GM12801 (cell line): ENCODE results near the gene PCGF5.

Source experiments
- TF ChIP-seq, protein P1 (sequence below): IDR thresholded peaks from one replicate; pipeline ENCODE4 v1.5.1; 2011; ENCODE audit warnings: control low read depth; ENCODE audit not compliant: insufficient read length; ENCODE audit errors: extremely low read depth

Gene PCGF5

DNA sequence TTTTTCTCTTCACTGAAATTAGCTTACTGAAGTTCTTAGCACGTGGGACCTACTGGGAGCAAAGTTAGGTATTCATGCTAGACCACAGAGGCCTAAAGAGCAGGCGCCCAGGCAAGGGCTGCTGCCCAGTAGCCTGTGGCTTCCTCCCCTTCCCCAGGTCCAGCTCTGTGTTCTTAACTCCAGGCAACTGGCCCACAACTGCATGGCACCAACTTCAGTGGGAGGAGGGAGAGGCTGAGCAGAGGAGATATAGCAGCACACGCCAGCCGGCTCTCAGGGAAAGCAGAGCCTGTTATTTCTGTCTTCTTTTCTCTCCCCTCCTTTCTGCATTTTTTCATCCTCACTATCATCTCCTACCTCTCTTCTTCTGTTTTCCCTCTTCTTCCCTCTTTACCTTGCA lies 67.4 kb downstream of the PCGF5 start:
- TF ChIP-seq, protein P1, sequence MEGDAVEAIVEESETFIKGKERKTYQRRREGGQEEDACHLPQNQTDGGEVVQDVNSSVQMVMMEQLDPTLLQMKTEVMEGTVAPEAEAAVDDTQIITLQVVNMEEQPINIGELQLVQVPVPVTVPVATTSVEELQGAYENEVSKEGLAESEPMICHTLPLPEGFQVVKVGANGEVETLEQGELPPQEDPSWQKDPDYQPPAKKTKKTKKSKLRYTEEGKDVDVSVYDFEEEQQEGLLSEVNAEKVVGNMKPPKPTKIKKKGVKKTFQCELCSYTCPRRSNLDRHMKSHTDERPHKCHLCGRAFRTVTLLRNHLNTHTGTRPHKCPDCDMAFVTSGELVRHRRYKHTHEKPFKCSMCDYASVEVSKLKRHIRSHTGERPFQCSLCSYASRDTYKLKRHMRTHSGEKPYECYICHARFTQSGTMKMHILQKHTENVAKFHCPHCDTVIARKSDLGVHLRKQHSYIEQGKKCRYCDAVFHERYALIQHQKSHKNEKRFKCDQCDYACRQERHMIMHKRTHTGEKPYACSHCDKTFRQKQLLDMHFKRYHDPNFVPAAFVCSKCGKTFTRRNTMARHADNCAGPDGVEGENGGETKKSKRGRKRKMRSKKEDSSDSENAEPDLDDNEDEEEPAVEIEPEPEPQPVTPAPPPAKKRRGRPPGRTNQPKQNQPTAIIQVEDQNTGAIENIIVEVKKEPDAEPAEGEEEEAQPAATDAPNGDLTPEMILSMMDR, result no peak

DNA sequence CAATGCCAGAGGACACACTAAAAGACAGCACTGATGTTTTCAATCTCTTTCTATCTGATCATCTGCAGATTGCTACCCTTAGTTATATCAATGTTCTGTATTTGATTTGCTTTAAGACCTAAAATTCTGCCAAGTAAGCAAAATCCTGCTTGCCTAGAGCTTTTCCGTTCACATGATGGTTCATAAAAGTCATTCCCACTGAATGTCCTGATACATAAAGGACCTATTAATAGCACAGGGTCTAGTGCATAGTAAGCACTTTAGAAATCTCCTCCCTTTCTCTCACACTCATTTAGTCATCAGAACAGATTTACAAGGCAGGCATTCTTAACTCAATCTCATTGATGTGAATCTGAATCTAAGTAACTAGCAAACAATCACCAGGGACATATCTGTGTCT lies 68.8 kb downstream of the PCGF5 start:
- TF ChIP-seq, protein P1, result no peak

DNA sequence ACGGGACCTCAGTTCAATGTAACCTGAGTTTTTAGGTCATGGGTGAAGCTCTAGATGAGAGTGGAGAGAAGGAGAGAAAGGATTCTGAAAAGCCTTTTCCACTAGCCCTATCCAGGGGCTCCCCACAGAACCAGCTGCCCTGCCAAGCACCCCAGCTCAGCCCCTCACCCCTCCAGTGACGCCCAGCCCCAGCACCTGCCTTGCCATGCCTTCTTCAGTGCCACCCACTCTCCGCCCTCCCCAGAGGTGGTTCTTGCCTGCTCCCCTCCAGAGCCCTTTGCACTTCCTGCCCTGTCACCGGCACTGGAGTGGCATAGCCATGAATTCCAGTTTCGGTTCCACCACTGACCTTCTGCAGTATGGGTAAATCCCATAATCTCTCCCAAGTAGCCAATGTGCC lies 70.1 kb downstream of the PCGF5 start:
- TF ChIP-seq, protein P1, result no peak

DNA sequence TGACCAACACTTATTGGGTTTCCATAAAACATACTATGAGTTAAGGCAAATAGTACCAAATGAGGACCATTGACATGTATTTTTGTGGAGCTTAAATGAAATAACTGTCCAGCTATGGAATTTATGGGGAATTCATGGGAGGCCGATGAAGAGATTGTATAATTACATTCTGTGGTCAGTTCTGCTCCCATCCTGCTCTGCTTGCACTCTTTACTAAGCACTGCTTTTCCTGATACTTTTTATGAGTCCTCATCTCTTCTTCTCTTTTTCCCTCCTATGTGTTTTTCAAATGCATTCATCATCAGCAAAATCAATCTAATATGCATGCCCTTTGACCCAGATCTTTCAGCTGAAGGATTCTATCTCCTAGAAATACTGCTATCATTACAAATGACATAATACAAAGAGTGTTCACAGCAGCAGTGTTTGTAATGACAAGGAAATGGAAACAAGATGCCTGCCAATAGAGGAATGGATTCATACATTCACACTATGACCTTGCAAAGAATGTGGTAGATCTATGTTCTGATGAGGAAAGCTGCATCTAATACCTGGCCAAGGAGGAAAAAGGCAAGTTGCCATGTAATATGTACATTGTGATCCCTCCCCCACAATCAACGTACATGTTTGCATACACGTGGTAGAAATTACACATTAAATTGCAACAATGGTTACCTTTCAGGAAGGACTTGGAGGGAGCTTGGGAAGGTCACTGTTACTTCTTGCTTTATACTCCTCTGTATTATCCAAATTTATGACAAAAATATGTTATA lies 73.9 kb downstream of the PCGF5 start:
- TF ChIP-seq, protein P1, result no peak

DNA sequence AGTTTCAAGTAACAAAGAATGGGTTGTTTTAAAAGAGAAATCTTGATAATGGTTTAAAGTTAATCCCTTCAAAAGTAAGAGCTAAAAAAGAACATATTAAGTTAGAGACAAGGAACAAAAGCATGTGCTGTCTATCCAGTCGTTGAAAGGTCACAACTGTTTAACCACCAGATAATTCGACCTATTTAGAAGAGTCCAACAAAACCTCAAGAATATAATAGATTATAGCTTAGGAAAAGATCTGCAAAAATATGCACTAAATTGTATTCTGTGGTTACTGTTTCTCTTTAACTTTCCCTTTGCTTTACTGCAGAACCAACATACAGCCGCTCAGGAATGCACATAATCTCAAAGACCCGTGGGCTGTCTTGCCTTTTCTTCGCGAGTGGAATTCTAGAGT lies 74.9 kb downstream of the PCGF5 start:
- TF ChIP-seq, protein P1, result no peak

DNA sequence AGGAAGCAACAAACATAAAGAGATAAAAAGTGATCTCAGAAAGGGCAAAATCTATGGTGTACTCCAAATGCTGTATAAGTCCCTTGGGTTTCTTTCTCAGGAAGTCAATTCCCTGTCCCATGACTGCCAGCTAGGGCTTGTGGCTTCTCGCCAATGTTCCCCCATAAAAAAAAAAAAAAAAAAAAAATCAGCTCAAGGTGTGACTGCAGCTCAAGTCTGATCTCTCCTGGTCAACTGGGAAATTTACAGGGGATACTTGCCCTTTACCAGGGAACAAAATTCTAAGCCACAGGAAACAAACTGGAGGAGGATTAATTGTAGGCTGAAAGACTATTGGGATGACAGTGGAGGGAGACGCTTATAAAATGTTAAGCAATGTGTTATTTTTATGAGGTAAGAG lies 76.0 kb downstream of the PCGF5 start:
- TF ChIP-seq, protein P1, result no peak

DNA sequence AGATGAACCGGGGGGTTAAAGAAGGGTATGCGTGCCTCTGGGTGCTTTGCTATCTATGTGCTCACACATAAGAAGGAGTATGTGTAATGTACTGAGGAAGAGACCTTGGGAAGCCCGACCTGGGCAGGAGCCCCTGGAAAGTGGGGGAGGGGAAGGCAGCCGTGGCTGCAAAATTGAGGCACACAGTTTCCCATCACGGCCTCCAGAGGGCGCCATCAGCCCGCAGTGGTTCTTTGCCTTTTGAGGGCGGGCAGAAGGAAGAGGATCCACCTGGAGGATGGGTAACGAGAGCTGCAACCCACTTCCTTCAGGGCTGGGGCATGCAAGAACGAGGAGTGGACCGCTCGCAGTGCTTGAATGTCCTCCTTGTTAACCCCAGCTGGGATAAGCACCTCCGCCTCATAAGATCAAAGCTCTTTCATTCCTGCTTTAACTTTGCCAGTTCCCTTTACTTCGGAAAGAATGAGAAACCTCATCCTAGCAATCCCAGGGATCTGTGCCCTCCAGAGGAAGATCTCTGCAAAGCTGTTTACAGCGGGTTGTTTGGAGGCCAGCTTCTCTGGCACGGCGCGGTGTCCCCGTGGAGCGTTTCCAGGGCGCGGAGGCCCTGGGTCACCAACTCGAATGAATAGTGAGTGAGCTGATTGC lies 77.9 kb downstream of the PCGF5 start:
- TF ChIP-seq, protein P1, result peak; percentile 49
